Effector memory CD4-positive, alpha-beta T cell (primary cell): ENCODE measurements around the gene CDX2.
"Not testable (repeated sequence)": the region's sequence is repeated elsewhere in the genome, so short reads cannot be mapped to it uniquely, and the experiment has no call there.

Experiments used
- DNase-seq, 3 donors: peaks; one replicate each; pipeline ENCODE4 v3.0.0-alpha.2; 2020
- H3K27ac ChIP-seq: 2 replicates; pipeline ENCODE4 v1.7.0; 2013; ENCODE audit warnings: mild to moderate bottlenecking, low read length, moderate library complexity; ENCODE audit not compliant: insufficient read depth, poor library complexity, severe bottlenecking
- H3K27me3 ChIP-seq: replicated peaks from 2 replicates; pipeline ENCODE4 v1.7.0; 2013; ENCODE audit warnings: mild to moderate bottlenecking, low read length; ENCODE audit not compliant: insufficient read depth, control insufficient read depth, poor library complexity, severe bottlenecking
- H3K36me3 ChIP-seq: 2 replicates; pipeline ENCODE4 v1.7.0; 2013; ENCODE audit warnings: mild to moderate bottlenecking, low read length, moderate library complexity; ENCODE audit not compliant: control insufficient read depth, insufficient read depth
- H3K4me1 ChIP-seq: 2 replicates; pipeline ENCODE4 v1.7.0; 2013; ENCODE audit warnings: low read length, mild to moderate bottlenecking; ENCODE audit not compliant: control insufficient read depth, insufficient read depth, poor library complexity, severe bottlenecking
- H3K4me3 ChIP-seq: 2 replicates; pipeline ENCODE4 v1.7.0; 2013; ENCODE audit warnings: low read length, low read depth, mild to moderate bottlenecking; ENCODE audit not compliant: insufficient read depth, poor library complexity, severe bottlenecking
- H3K9me3 ChIP-seq: 2 replicates; pipeline ENCODE4 v1.7.0; 2013; ENCODE audit warnings: mild to moderate bottlenecking, low read length, moderate library complexity; ENCODE audit not compliant: control insufficient read depth
- total RNA-seq, 3 donors: gene quantifications; one replicate each; lab custom pipeline; 2026; lab: John Stamatoyannopoulos, UW

CDX2 gene
- 0 to 0.17 (median 0) reads per million in 3 donors for total RNA-seq

DNA sequence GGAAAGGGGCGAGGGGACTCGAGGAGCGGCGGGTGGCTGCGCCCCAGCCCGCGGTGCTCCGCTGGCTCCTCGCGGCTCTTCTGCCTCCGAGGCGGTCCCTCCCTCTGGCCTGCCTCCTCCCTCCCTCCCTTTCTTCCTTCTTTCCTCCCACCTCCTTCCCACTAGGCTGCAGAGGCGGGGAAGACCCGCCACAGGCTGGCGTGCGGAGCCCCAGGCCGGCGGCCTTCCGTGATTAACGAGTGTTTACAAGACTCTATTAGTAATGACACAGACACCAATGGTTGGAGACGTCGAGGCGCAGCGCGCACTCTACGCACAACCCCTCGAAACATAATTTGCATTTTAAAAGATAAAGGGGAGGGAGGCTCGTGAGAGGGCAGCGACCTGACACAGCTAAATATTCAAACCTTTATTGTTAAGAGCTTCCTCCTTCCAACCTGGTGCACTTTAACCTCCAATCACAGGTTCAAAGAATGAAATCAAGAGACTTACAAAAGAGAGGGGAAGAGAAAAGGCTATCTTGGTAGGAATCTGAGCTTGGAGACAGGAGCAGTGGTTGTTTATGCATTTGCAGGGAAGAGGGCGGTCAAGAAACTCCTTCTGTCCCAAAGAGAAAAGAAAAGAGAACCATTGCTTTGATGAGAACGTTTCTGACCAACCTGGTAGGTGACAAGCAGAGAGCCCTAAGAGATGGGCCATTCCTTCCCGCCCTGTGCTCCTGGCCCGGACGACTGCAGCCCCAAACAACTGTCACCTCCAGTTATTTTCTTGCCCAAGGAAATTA, at the start of gene CDX2:
CDX2 (minus strand) TSS at position 234 of the 784 bp plus-strand sequence. CDS start 309 bp downstream, outside the sequence.
- peaks cover 9% of the 10 kb centered on the region for H3K4me1 ChIP-seq
- H3K36me3 ChIP-seq, result no peaks in the 10 kb centered on the region
- peaks cover 46% of the 10 kb centered on the region for H3K27me3 ChIP-seq
- no peak for DNase-seq
- H3K27ac ChIP-seq, result no peak within 1 kb of the TSS
- no peak within 1 kb of the TSS for H3K4me3 ChIP-seq
- H3K9me3 ChIP-seq, result no peaks in the 10 kb centered on the region

GRCh38 chr13:28014301-28014700, 45.2 kb upstream of the CDX2 start:
- Histone ChIP-seq H3K4me1 (no peaks in the 10 kb centered on the region), H3K27ac (no peak overlapping the region), H3K36me3 (no peaks in the 10 kb centered on the region), H3K9me3 (no peaks in the 10 kb centered on the region), H3K4me3 (no peak overlapping the region), H3K27me3 (no peaks in the 10 kb centered on the region)
- no peak for DNase-seq

GRCh38 chr13:28013482-28013881, 44.4 kb upstream of the CDX2 start:
- H3K4me1 ChIP-seq, result no peaks in the 10 kb centered on the region
- H3K36me3 ChIP-seq, result no peaks in the 10 kb centered on the region
- H3K27ac ChIP-seq, result no peak overlapping the region
- H3K9me3 ChIP-seq, result no peaks in the 10 kb centered on the region
- H3K27me3 ChIP-seq, result no peaks in the 10 kb centered on the region
- DNase-seq, result no peak
- H3K4me3 ChIP-seq, result no peak overlapping the region

GRCh38 chr13:28012896-28013295, 43.8 kb upstream of the CDX2 start:
- Histone ChIP-seq H3K36me3 (no peaks in the 10 kb centered on the region), H3K27me3 (no peaks in the 10 kb centered on the region), H3K27ac (no peak overlapping the region), H3K4me3 (no peak overlapping the region), H3K4me1 (no peaks in the 10 kb centered on the region), H3K9me3 (no peaks in the 10 kb centered on the region)
- no peak for DNase-seq

- H3K27me3 ChIP-seq, result no peaks in the 10 kb centered on the region
- H3K4me3 ChIP-seq, result no peak overlapping the region
- no peak overlapping the region for H3K27ac ChIP-seq
- no peak for DNase-seq
- H3K4me1 ChIP-seq, result no peaks in the 10 kb centered on the region
- H3K36me3 ChIP-seq, result no peaks in the 10 kb centered on the region
- no peaks in the 10 kb centered on the region for H3K9me3 ChIP-seq
These were observed 43.3 kb upstream of the CDX2 start for GRCh38 chr13:28012383-28012782.

DNA sequence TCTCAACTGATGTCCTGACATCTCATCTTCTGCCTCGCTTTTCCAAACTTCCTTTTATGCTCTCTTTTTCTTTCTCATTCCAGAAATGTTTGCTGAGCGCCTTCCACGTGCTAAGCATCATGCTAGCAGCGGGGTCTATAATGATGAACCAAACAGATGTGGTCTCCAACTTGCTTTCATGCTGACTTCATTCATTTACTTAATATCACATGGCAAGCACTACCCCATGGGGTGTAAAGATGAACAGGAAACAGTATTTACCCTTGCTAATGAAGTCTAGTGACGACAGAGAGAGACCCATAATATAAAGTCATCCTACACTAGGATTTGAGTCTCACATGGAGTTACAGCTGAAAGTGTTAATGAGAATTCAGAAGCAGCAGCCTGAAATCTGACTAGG, 40.9 kb upstream of the CDX2 start:
- Histone ChIP-seq H3K9me3 (no peaks in the 10 kb centered on the region), H3K36me3 (no peaks in the 10 kb centered on the region), H3K27me3 (no peaks in the 10 kb centered on the region), H3K27ac (no peak overlapping the region), H3K4me1 (no peaks in the 10 kb centered on the region), H3K4me3 (no peak overlapping the region)
- no peak for DNase-seq

DNA sequence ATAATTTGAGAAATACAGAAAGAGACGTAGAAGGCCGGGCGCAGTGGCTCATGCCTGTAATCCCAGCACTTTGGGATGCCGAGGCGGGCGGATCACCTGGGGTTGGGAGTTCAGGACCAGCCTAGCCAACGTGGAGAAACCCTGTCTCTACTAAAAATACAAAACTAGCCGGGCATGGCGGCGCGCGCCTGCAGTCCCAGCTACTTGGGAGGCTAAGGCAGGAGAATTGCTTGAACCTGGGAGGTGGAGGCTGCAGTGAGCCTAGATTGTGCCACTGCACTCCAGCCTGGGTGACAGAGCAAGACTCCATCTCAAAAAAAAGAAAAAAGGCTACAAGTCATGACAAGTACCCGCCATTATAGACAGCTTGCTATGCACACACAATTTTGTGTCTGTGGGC, 35.9 kb upstream of the CDX2 start:
- H3K36me3 ChIP-seq, H3K27me3 ChIP-seq: not testable (repeated sequence)

GRCh38 chr13:28002886-28003698, 34.0 kb upstream of the CDX2 start:
- no peak overlapping the region for H3K27ac ChIP-seq
- DNase-seq, result no peak
- no peaks in the 10 kb centered on the region for H3K36me3 ChIP-seq
- no peaks in the 10 kb centered on the region for H3K4me1 ChIP-seq
- H3K27me3 ChIP-seq, result no peaks in the 10 kb centered on the region
- H3K4me3 ChIP-seq, result no peak overlapping the region
- no peaks in the 10 kb centered on the region for H3K9me3 ChIP-seq

More for the DNA sequence above, 35.9 kb upstream of the CDX2 start:
- not testable (repeated sequence) for DNase-seq, H3K9me3 ChIP-seq, H3K27ac ChIP-seq, H3K4me3 ChIP-seq, H3K4me1 ChIP-seq

GRCh38 chr13:28001837-28002473, 32.8 kb upstream of the CDX2 start:
- Histone ChIP-seq H3K4me3 (no peak overlapping the region), H3K27me3 (no peaks in the 10 kb centered on the region), H3K4me1 (no peaks in the 10 kb centered on the region), H3K27ac (no peak overlapping the region), H3K36me3 (no peaks in the 10 kb centered on the region), H3K9me3 (no peaks in the 10 kb centered on the region)
- no peak for DNase-seq

GRCh38 chr13:28001049-28001448, 31.9 kb upstream of the CDX2 start:
- no peaks in the 10 kb centered on the region for H3K4me1 ChIP-seq
- no peaks in the 10 kb centered on the region for H3K36me3 ChIP-seq
- DNase-seq, result no peak
- H3K4me3 ChIP-seq, result no peak overlapping the region
- H3K27ac ChIP-seq, result no peak overlapping the region
- no peaks in the 10 kb centered on the region for H3K9me3 ChIP-seq
- no peaks in the 10 kb centered on the region for H3K27me3 ChIP-seq
